SK-N-SH treated with all-trans-retinoic acid at 6 μM for 48 hours (cell line): ENCODE data around the gene ZNF557.

Experiments used
- ATAC-seq: fragments of 200-7000 bp; cut with Tn5 transposase; 3 replicates; pipeline ENCODE4 v1.9.1; 2020; ENCODE audit warnings: mild to moderate bottlenecking, moderate library complexity
- ARNTL ChIP-seq: fragments of 450-650 bp; formaldehyde crosslinking; IDR thresholded peaks from 2 replicates; pipeline ENCODE4 v1.5.0; 2020; ENCODE audit warnings: low read depth, mild to moderate bottlenecking, moderate library complexity, borderline replicate concordance
- BACH2 ChIP-seq: fragments of 250-450 bp; sonication (Bioruptor Pico); IDR thresholded peaks from 2 replicates; pipeline ENCODE4 v1.9.0; 2021; ENCODE audit warnings: mild to moderate bottlenecking, borderline replicate concordance
- CREB5 ChIP-seq: fragments of 250-450 bp; sonication (Bioruptor Pico); IDR thresholded peaks from 2 replicates; pipeline ENCODE4 v1.5.1; 2020; ENCODE audit warnings: low read depth, mild to moderate bottlenecking, moderate library complexity
- CSDC2 ChIP-seq: fragments of 250-450 bp; sonication (Bioruptor Pico); IDR thresholded peaks from 2 replicates; pipeline ENCODE4 v1.5.0; 2020; ENCODE audit warnings: mild to moderate bottlenecking, moderate library complexity
- CSRNP3 ChIP-seq: fragments of 250-450 bp; sonication (Bioruptor Pico); IDR thresholded peaks from 2 replicates; pipeline ENCODE4 v1.5.1; 2021; ENCODE audit warnings: mild to moderate bottlenecking, moderate library complexity
- ESRRG ChIP-seq: fragments of 250-450 bp; sonication (Bioruptor Pico); IDR thresholded peaks from 2 replicates; pipeline ENCODE4 v1.6.1; 2021; ENCODE audit warnings: mild to moderate bottlenecking
- GLIS3 ChIP-seq: fragments of 250-450 bp; sonication (Bioruptor Pico); IDR thresholded peaks from 2 replicates; pipeline ENCODE4 v1.5.0; 2020; ENCODE audit warnings: mild to moderate bottlenecking, moderate library complexity
- OSR1 ChIP-seq: fragments of 250-450 bp; sonication (Bioruptor Pico); IDR thresholded peaks from 2 replicates; pipeline ENCODE4 v1.8.0; 2022; ENCODE audit warnings: moderate library complexity, mild to moderate bottlenecking, inconsistent platforms
- PATZ1 ChIP-seq: fragments of 250-450 bp; sonication (Bioruptor Pico); IDR thresholded peaks from 2 replicates; pipeline ENCODE4 v1.8.0; 2020; ENCODE audit warnings: mild to moderate bottlenecking, moderate library complexity, borderline replicate concordance
- POU6F1 ChIP-seq: fragments of 250-450 bp; sonication (Bioruptor Pico); IDR thresholded peaks from 2 replicates; pipeline ENCODE4 v1.8.0; 2021; ENCODE audit warnings: low read depth, mild to moderate bottlenecking, moderate library complexity, borderline replicate concordance
- PPARA ChIP-seq: fragments of 250-450 bp; sonication (Bioruptor Pico); IDR thresholded peaks from 2 replicates; pipeline ENCODE4 v1.5.0; 2020; ENCODE audit warnings: mild to moderate bottlenecking, borderline replicate concordance
- RARB ChIP-seq: fragments of 250-450 bp; sonication (Bioruptor Pico); IDR thresholded peaks from 2 replicates; pipeline ENCODE4 v1.8.0; 2021; ENCODE audit warnings: mild to moderate bottlenecking, moderate library complexity
- SNAI2 ChIP-seq: fragments of 250-450 bp; sonication (Bioruptor Pico); IDR thresholded peaks from 2 replicates; pipeline ENCODE4 v1.5.0; 2020; ENCODE audit warnings: mild to moderate bottlenecking, moderate library complexity
- TCF4 ChIP-seq: fragments of 250-450 bp; sonication (Bioruptor Pico); IDR thresholded peaks from 2 replicates; pipeline ENCODE4 v1.8.0; 2021; ENCODE audit warnings: mild to moderate bottlenecking, moderate library complexity, borderline replicate concordance
- TOX ChIP-seq: fragments of 250-450 bp; sonication (Bioruptor Pico); IDR thresholded peaks from 2 replicates; pipeline ENCODE4 v1.8.0; 2021; ENCODE audit warnings: mild to moderate bottlenecking, moderate library complexity, borderline replicate concordance
- TSHZ2 ChIP-seq: fragments of 250-450 bp; sonication (Bioruptor Pico); IDR thresholded peaks from 2 replicates; pipeline ENCODE4 v1.5.0; 2020; ENCODE audit warnings: mild to moderate bottlenecking, moderate library complexity
- ZC3H10 ChIP-seq: fragments of 250-450 bp; sonication (Bioruptor Pico); IDR thresholded peaks from 2 replicates; pipeline ENCODE4 v1.5.1; 2021; ENCODE audit warnings: mild to moderate bottlenecking, moderate library complexity
- ZFP3 ChIP-seq: fragments of 250-450 bp; sonication (Bioruptor Pico); IDR thresholded peaks from 2 replicates; pipeline ENCODE4 v1.5.0; 2020; ENCODE audit warnings: mild to moderate bottlenecking, moderate library complexity
- ZFP30 ChIP-seq: fragments of 450-650 bp; formaldehyde crosslinking; IDR thresholded peaks from 2 replicates; pipeline ENCODE4 v1.5.0; 2022; ENCODE audit warnings: mild to moderate bottlenecking, moderate library complexity
- ZNF565 ChIP-seq: fragments of 450-650 bp; formaldehyde crosslinking; conservative IDR thresholded peaks from 2 replicates; pipeline ENCODE4 v1.5.0; 2020; ENCODE audit warnings: low read depth, mild to moderate bottlenecking, moderate library complexity
- ZNF70 ChIP-seq: fragments of 450-650 bp; formaldehyde crosslinking; IDR thresholded peaks from 2 replicates; pipeline ENCODE4 v1.5.0; 2020; ENCODE audit warnings: mild to moderate bottlenecking, moderate library complexity
- ZNF8 ChIP-seq: fragments of 450-650 bp; formaldehyde crosslinking; IDR thresholded peaks from 2 replicates; pipeline ENCODE4 v1.5.0; 2020; ENCODE audit warnings: mild to moderate bottlenecking, moderate library complexity

Gene ZNF557

GRCh38 chr19:7078008-7078407 is 8.5 kb downstream of the ZNF557 start:
- no peak for ATAC-seq
- TF ChIP-seq SNAI2 (CRISPR knock-in tag) (no peak), CREB5 (CRISPR knock-in tag) (no peak), CSRNP3 (CRISPR knock-in tag) (no peak), GLIS3 (CRISPR knock-in tag) (no peak), TOX (CRISPR knock-in tag) (no peak), ZNF8 (CRISPR knock-in tag) (no peak), ZNF565 (no peak), POU6F1 (CRISPR knock-in tag) (no peak), ZNF70 (no peak)

- no peak for ATAC-seq
These were observed 13.8 kb downstream of the ZNF557 start for GRCh38 chr19:7083076-7083956.

GRCh38 chr19:7088999-7089398 is 19.5 kb downstream of the ZNF557 start:
- no peak for ATAC-seq
- TF ChIP-seq TSHZ2 (CRISPR knock-in tag) = no peak
- no peak for TF ChIP-seq POU6F1 (CRISPR knock-in tag)
- TF ChIP-seq ZNF8 (CRISPR knock-in tag) = no peak
- no peak for TF ChIP-seq GLIS3 (CRISPR knock-in tag)
- TF ChIP-seq OSR1 (CRISPR knock-in tag) = no peak
- no peak for TF ChIP-seq TCF4 (CRISPR knock-in tag)
- TF ChIP-seq BACH2 (CRISPR knock-in tag) = no peak
- TF ChIP-seq RARB = no peak
- no peak for TF ChIP-seq CSDC2
- TF ChIP-seq TOX (CRISPR knock-in tag) = no peak
- TF ChIP-seq ARNTL = no peak
- TF ChIP-seq ZFP3 (CRISPR knock-in tag) = no peak
- TF ChIP-seq ZFP30 = no peak
- no peak for TF ChIP-seq ZC3H10 (CRISPR knock-in tag)
- no peak for TF ChIP-seq PPARA (CRISPR knock-in tag)
- no peak for TF ChIP-seq PATZ1 (CRISPR knock-in tag)
- TF ChIP-seq ZNF70 = no peak

More at GRCh38 chr19:7083076-7083956, 13.8 kb downstream of the ZNF557 start:
- no peak for TF ChIP-seq ZNF565
- no peak for TF ChIP-seq ESRRG
- no peak for TF ChIP-seq ZC3H10 (CRISPR knock-in tag)
- peak; percentile 68; the same call in 1 of the 2 replicates for TF ChIP-seq ZFP3 (CRISPR knock-in tag)
- TF ChIP-seq ZNF8 (CRISPR knock-in tag) = 0 out of 2 replicates have a peak, but pooled peaks have one; percentile 40
